Fibroblast of skin of scalp (primary cell): ENCODE results near the gene FZD1.

ENCODE experiments used
- DNase-seq: peaks from one replicate; pipeline ENCODE4 v3.0.0-alpha.2; 2013

FZD1 gene

DNA sequence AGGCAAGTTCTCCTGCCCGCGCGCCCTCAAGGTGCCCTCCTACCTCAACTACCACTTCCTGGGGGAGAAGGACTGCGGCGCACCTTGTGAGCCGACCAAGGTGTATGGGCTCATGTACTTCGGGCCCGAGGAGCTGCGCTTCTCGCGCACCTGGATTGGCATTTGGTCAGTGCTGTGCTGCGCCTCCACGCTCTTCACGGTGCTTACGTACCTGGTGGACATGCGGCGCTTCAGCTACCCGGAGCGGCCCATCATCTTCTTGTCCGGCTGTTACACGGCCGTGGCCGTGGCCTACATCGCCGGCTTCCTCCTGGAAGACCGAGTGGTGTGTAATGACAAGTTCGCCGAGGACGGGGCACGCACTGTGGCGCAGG, 1.4 kb downstream of the FZD1 start:
- no peak for DNase-seq

GRCh38 chr7:91266067-91266688, 1.9 kb downstream of the FZD1 start:
- peak; percentile 63 for DNase-seq

- peak; percentile 42 for DNase-seq
Measured at GRCh38 chr7:91266689-91267090, 2.5 kb downstream of the FZD1 start.

- peak; percentile 87 for DNase-seq
Measured at GRCh38 chr7:91267171-91267955, 3.1 kb downstream of the FZD1 start.

- no peak for DNase-seq
Measured at GRCh38 chr7:91270372-91270771, 6.1 kb downstream of the FZD1 start.

DNA sequence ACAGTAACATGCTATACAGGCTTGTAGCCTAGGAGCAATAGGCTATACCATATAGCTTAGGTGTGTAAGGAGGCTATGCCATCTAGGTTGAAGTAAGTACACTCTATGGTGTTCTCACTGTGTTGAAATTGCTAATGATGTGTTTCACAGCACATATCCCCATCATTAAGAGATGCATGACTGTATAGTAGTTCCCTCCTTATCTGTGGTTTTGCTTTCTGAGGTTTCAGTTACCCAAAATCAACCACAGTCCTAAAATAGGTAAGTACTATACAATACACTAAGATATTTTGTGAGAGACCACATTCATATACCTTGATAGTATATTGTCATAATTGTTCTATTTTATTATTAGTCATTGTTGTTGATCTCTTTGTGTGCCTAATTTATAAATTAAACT, 12.7 kb downstream of the FZD1 start:
- DNase-seq, result no peak

DNA sequence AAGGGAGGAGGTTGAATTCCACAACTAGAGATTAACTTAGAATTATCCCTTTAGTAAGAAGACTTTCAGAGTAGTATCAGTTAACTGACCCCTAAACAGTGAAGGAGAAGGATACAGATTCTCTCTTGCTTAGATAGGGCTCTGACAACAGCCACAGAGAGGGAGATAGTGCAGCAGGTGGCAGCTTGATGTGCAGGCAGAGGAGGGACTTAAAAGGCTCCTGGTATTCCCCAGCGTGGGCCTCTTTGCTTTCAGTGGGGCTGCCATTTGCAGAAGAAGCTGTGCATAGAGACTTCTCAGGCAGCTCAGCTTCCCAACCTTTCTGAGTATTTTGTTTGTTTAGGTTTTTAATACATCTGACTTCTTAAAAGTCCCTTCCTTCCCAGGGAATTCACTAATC, 16.0 kb downstream of the FZD1 start:
- no peak for DNase-seq

DNA sequence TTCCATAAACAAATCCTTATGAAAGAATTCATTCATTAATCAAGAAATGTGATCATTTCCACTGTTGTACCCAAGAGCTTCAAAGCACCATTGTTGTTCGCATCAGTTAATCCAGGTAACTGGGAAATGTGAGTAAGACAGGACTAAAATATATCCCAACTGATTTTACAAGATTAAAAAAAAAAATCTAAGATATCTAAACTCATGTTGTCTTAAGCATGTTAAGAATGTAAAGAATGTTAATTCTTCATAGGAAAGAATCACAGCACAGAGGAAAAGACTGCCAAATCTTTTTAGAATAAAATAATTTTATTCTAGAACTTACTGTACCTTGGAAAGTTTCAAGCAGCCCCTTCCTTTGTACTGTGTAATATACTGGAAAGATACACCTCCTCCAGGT, 16.4 kb downstream of the FZD1 start:
- DNase-seq, result peak; percentile 14

GRCh38 chr7:91285696-91286355, 21.6 kb downstream of the FZD1 start:
- DNase-seq, result peak; percentile 42

DNA sequence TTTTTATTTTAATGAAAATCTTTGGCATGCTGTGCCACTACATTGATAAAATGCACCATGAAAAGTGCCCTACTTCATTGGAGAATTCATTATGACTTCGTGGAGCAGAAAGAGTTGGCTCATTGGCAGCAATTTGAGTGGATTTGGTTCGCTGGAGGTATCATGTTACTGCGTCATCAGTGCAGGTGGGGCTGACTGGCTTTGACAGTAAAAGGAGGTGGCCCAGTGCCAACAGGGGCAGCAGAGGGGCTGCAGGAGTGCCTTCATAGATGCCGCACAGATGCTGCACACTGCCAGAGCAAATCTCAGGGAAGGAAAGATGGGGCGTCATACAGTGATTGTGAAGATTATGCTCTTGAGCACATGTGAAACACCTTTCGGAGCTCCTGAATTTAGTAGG, 22.2 kb downstream of the FZD1 start:
- DNase-seq, result no peak

GRCh38 chr7:91287371-91288084, 23.3 kb downstream of the FZD1 start:
- DNase-seq, result peak; percentile 29

DNA sequence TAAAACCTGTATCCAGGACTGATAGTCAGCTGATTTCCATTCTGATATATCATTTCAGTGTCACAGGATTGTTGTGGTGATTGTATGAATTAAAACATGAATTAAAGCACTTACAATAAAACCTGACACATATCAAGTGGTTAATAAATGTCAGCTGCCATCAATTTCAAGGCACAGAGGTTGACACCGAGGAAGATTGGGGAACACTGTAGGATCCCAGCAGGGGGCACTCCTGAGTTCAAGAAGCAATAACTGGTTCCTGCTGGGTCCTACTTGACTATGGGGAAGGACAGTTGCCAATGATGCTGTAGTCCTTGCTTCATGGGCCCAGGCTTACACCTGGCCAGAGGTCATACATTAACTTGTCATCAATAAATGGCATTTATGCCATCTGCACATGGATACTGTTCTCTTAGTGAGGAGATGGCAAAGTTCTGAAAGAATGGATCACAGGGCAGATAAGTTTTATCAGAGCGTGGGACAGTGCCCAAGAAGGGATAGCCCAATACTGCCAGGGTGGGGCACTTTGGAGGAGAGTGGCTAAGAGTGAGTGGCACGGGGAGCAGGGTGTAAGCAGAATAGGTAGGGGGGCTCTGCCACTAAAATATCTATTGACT, 24.1 kb downstream of the FZD1 start:
- DNase-seq, result no peak

GRCh38 chr7:91289633-91290254, 25.5 kb downstream of the FZD1 start:
- no peak for DNase-seq

DNA sequence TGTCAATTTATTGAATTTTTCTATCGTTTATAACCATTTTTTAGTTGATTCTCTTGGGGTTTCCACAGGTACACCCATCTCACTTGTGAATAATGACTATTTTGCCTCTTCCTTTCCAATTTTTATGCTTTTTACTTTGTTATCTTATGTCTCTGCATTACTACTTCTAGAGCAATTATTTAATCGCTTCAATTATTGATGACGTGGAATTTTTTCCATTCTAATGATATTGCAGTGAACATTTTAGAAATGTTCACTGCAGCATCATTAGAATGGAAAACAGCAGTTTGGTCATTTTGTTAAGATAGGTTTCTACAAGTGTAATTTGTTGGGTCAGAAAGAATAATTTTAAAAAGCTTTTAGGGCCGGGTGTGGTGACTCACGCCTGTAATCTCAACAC, 27.1 kb downstream of the FZD1 start:
- no peak for DNase-seq

- DNase-seq, result no peak
Measured at GRCh38 chr7:91291902-91292301, 27.7 kb downstream of the FZD1 start.

- DNase-seq, result no peak
Measured at GRCh38 chr7:91292506-91292905, 28.3 kb downstream of the FZD1 start.

DNA sequence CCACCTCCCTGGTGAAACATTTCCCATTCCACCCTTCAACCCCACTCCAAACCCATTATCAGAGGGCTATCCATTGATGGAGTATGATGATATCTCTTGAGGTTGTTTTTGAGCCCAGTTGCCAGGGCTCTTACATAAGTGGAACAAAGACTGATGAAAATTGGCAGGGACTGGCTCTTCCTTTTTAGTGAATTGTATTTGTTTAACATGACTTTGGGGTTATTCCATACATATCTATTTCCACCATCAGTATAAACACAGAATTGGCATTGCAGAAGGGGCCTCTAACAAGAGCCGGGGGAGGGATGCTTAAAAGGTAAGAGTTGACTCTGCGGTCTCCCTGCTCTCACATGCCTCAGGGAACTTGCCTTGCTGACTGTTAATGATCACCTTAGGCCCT, 28.9 kb downstream of the FZD1 start:
- DNase-seq, result no peak

- DNase-seq, result no peak
Measured at GRCh38 chr7:91293840-91294239, 29.6 kb downstream of the FZD1 start.

GRCh38 chr7:91294639-91295220, 30.5 kb downstream of the FZD1 start:
- no peak for DNase-seq

GRCh38 chr7:91295576-91295975, 31.3 kb downstream of the FZD1 start:
- DNase-seq, result no peak

GRCh38 chr7:91297939-91298338, 33.7 kb downstream of the FZD1 start:
- no peak for DNase-seq
